ENCODE measurements around the gene TSSK3. TPM values are rescaled to one million over a fixed set of nuclear protein-coding genes. Genes with fewer than 3 reads are reported as not detected.

Gene TSSK3
- total and polyA plus RNA-seq, 9 of the 15 experiments (the other 6 are each of a cell fraction or from before 2014, with no cell fraction given): 0.27 to 2.8 (median 1.9) TPM

GRCh38 chr1:32349211-32349708, 13.1 kb upstream of the TSSK3 start:
- FAIRE-seq (no peak), ATAC-seq (no peak), DNase-seq (ENCODE audit: extremely low read depth in 1 of 4, low spot score in 3 of 4) (no peak)
- no peaks in the 10 kb centered on the region for H3K27me3 ChIP-seq (ENCODE audit: control insufficient read depth in 2 of 2, insufficient read depth in 2 of 2, low read length in 2 of 2)
- in situ Hi-C loops (cut with MboI) (no loop called here), intact Hi-C loops (cut with micrococcal nuclease) (no loop called here)
- peaks cover 12% of the 10 kb centered on the region; the same call in 2 of the 3 replicates for H3K79me2 ChIP-seq (ENCODE audit: control insufficient read depth, insufficient read depth, low read length)
- no peaks in the 10 kb centered on the region for H3K9me1 ChIP-seq (ENCODE audit: control insufficient read depth, insufficient read depth, low read length)
- peaks cover 7% of the 10 kb centered on the region; the same call in 1 of the 3 replicates for H3K36me3 ChIP-seq (ENCODE audit: control insufficient read depth, insufficient read depth, low read length)
- no TSS peak for BruUV-seq (replicated peaks)
- H3K9ac ChIP-seq (ENCODE audit: insufficient read depth in 1 of 2, low read depth in 2 of 2, low read length in 2 of 2): peak overlapping the region in 1 of 2 experiments; percentile 23; a peak in 2 of 4 replicates
- H3K4me3 ChIP-seq: no peak overlapping the region
- no peaks in the 10 kb centered on the region for H4K20me1 ChIP-seq (replicated peaks; ENCODE audit: control insufficient read depth, insufficient read depth, low read length)
- WGBS (ENCODE audit: insufficient coverage, low coverage, missing lambda C conversion rate): 60% methylated on average over 8 of the region's 8 CpGs
- H3K27ac ChIP-seq (ENCODE audit: extremely low read depth, low read depth, low read length): no peak overlapping the region
- H3K4me1 ChIP-seq (replicated peaks in 1 of 2; ENCODE audit: control insufficient read depth in 2 of 2, insufficient read depth in 2 of 2, low read length in 2 of 2): peaks cover 46 to 61% of the 10 kb centered on the region in 2 experiments
- CTCF ChIA-PET (ENCODE audit: low intra/inter-chr PET ratio): no interaction called here
- POLR2A ChIA-PET: interaction anchor here (1.0 to 5.2 kb wide), 2 partner anchors 13 to 23 kb away, joined by 4 to 59 read pairs; partner anchors contain the start of gene MARCKSL1
- TF ChIP-seq GABPA (tag; conservative IDR thresholded peaks at IDR 0.05; ENCODE audit: low read depth): 0 out of 2 replicates have a peak, but pooled peaks have one; percentile 10
- TF ChIP-seq ESRRA (IDR thresholded peaks at IDR 0.05; ENCODE audit: borderline replicate concordance, low read depth): no peak
- H2AFZ ChIP-seq (ENCODE audit: low read depth, low read length): no peak overlapping the region
- no peaks in the 10 kb centered on the region; the same call in 1 of the 2 replicates for H3K9me3 ChIP-seq (replicated peaks; ENCODE audit: control insufficient read depth, insufficient read depth, low read depth, low read length)
- no peak overlapping the region for H3K4me2 ChIP-seq (ENCODE audit: insufficient read depth, low read length)

- ChIA-PET POLR2A (interaction anchor here (0.8 to 3.8 kb wide), 10 partner anchors 9 to 499 kb away, joined by 3 to 30 read pairs (median 6); partner anchors contain the start of gene MARCKSL1), CTCF (ENCODE audit: low intra/inter-chr PET ratio) (no interaction called here)
- peak; percentile 68 for ATAC-seq
- Histone ChIP-seq H3K9ac (ENCODE audit: insufficient read depth in 1 of 2, low read depth in 2 of 2, low read length in 2 of 2) (peak overlapping the region; percentile 90 to 93; a peak in 3 of 4 replicates), H3K4me2 (ENCODE audit: insufficient read depth, low read length) (peak overlapping the region; percentile 91; the same call in 1 of the 2 replicates), H3K9me3 (replicated peaks; ENCODE audit: control insufficient read depth, insufficient read depth, low read depth, low read length) (no peaks in the 10 kb centered on the region; the same call in 1 of the 2 replicates), H3K79me2 (ENCODE audit: control insufficient read depth, insufficient read depth, low read length) (peaks cover 12% of the 10 kb centered on the region; the same call in 2 of the 3 replicates), H2AFZ (ENCODE audit: low read depth, low read length) (peak overlapping the region; percentile 100), H4K20me1 (replicated peaks; ENCODE audit: control insufficient read depth, insufficient read depth, low read length) (0 out of 2 replicates have a peak, but pooled peaks cover 6% of the 10 kb centered on the region), H3K9me1 (ENCODE audit: control insufficient read depth, insufficient read depth, low read length) (no peaks in the 10 kb centered on the region), H3K36me3 (ENCODE audit: control insufficient read depth, insufficient read depth, low read length) (peaks cover 7% of the 10 kb centered on the region; the same call in 1 of the 3 replicates), H3K4me3 (peak overlapping the region; percentile 83), H3K27me3 (ENCODE audit: control insufficient read depth in 2 of 2, insufficient read depth in 2 of 2, low read length in 2 of 2) (no peaks in the 10 kb centered on the region), H3K4me1 (replicated peaks in 1 of 2; ENCODE audit: control insufficient read depth in 2 of 2, insufficient read depth in 2 of 2, low read length in 2 of 2) (peaks cover 37 to 52% of the 10 kb centered on the region in 2 experiments), H3K27ac (ENCODE audit: extremely low read depth, low read depth, low read length) (peak overlapping the region; percentile 96)
- no peak for FAIRE-seq
- intact Hi-C loops (cut with micrococcal nuclease): loop anchor here (2.0 to 5.0 kb wide), 2 partner anchors 42 to 151 kb away; no protein-coding TSS in a partner anchor
- peak; percentile 88 to 97 (median 97) for DNase-seq (ENCODE audit: extremely low read depth in 1 of 4, low spot score in 3 of 4)
- 7% methylated on average over 27 of the region's 28 CpGs for WGBS (ENCODE audit: insufficient coverage, low coverage, missing lambda C conversion rate)
- no TSS peak for BruUV-seq (replicated peaks)
- in situ Hi-C loops (cut with MboI): no loop called here
- peak; percentile 55; the same call in 1 of the 2 replicates for TF ChIP-seq ZNF24 (IDR thresholded peaks at IDR 0.05)
- TF ChIP-seq ZNF511 (CRISPR knock-in tag; IDR thresholded peaks at IDR 0.05): peak; percentile 95; the same call in 1 of the 2 replicates
- 0 out of 4 replicates have a peak, but pooled peaks of 1 of the 2 experiments have one; percentile 47 for TF ChIP-seq KDM4B (IDR thresholded peaks at IDR 0.05; ENCODE audit: borderline replicate concordance in 2 of 2, low read depth in 1 of 2)
- peak; percentile 64; the same call in 1 of the 2 replicates for TF ChIP-seq ZBTB17 (CRISPR knock-in tag; IDR thresholded peaks at IDR 0.05)
- TF ChIP-seq CAMTA2 (CRISPR knock-in tag; conservative IDR thresholded peaks at IDR 0.05): no peak
- peak; percentile 45; the same call in 1 of the 2 replicates for TF ChIP-seq HMGXB4 (CRISPR knock-in tag; IDR thresholded peaks at IDR 0.05)
- peak; percentile 67; the same call in 1 of the 2 replicates for TF ChIP-seq MEF2D (tag; conservative IDR thresholded peaks at IDR 0.05; ENCODE audit: low read depth)
- peak; percentile 19 for TF ChIP-seq NCOR1 (IDR thresholded peaks at IDR 0.05)
- TF ChIP-seq KDM2B (CRISPR knock-in tag; IDR thresholded peaks at IDR 0.05): peak; percentile 93; the same call in 1 of the 2 replicates
- TF ChIP-seq PTRF (tag; IDR thresholded peaks at IDR 0.05): 0 out of 2 replicates have a peak, but pooled peaks have one; percentile 40
Observed at GRCh38 chr1:32350785-32351398, 11.4 kb upstream of the TSSK3 start.
